HL-60 (cell line): ENCODE results near the gene GSTO1.

Experiments used
- DNase-seq, 2 experiments: peaks; one replicate each; pipeline ENCODE4 v3.0.0-alpha.2; 2010 to 2020; ENCODE audit warnings: low read depth in 1 of 2, low spot score in 1 of 2
- H3K27ac ChIP-seq: fragments of 250-450 bp; sonication (Bioruptor Pico); replicated peaks from 2 replicates; pipeline ENCODE4 v1.5.1; 2020; ENCODE audit warnings: mild to moderate bottlenecking, moderate library complexity
- H3K27me3 ChIP-seq: fragments of 250-450 bp; sonication (Bioruptor Pico); 2 replicates; pipeline ENCODE4 v1.5.1; 2021; ENCODE audit warnings: mild to moderate bottlenecking, moderate library complexity; ENCODE audit not compliant: insufficient read depth, poor library complexity, severe bottlenecking
- H3K4me3 ChIP-seq: replicated peaks from 2 replicates; pipeline ENCODE4 v1.5.1; 2011; ENCODE audit warnings: mild to moderate bottlenecking, control low read depth, low read length; ENCODE audit not compliant: insufficient read depth
- CTCF ChIP-seq: IDR thresholded peaks from one replicate; pipeline ENCODE4 v1.5.1; 2011; ENCODE audit warnings: low read length, control low read depth, inconsistent platforms; ENCODE audit not compliant: insufficient read depth
- GABPA ChIP-seq: IDR thresholded peaks from 2 replicates; pipeline ENCODE4 v1.6.1; 2012; ENCODE audit warnings: low read depth
- POLR2AphosphoS5 ChIP-seq: IDR thresholded peaks from 2 replicates; pipeline ENCODE4 v1.6.1; 2012; ENCODE audit warnings: low read depth
- SPI1 ChIP-seq: IDR thresholded peaks from 2 replicates; pipeline ENCODE4 v1.6.1; 2012; ENCODE audit warnings: low read depth, mild to moderate bottlenecking, borderline replicate concordance
- TF ChIP-seq, protein P1 (sequence below): IDR thresholded peaks from 2 replicates; pipeline ENCODE4 v1.6.1; 2012; ENCODE audit warnings: low read depth; ENCODE audit not compliant: insufficient replicate concordance

GSTO1 gene

GRCh38 chr10:104299031-104299904, 44.6 kb downstream of the GSTO1 start:
- Histone ChIP-seq H3K27me3 (no peaks in the 10 kb centered on the region), H3K4me3 (no peak overlapping the region), H3K27ac (no peak overlapping the region)
- TF ChIP-seq, protein P1, sequence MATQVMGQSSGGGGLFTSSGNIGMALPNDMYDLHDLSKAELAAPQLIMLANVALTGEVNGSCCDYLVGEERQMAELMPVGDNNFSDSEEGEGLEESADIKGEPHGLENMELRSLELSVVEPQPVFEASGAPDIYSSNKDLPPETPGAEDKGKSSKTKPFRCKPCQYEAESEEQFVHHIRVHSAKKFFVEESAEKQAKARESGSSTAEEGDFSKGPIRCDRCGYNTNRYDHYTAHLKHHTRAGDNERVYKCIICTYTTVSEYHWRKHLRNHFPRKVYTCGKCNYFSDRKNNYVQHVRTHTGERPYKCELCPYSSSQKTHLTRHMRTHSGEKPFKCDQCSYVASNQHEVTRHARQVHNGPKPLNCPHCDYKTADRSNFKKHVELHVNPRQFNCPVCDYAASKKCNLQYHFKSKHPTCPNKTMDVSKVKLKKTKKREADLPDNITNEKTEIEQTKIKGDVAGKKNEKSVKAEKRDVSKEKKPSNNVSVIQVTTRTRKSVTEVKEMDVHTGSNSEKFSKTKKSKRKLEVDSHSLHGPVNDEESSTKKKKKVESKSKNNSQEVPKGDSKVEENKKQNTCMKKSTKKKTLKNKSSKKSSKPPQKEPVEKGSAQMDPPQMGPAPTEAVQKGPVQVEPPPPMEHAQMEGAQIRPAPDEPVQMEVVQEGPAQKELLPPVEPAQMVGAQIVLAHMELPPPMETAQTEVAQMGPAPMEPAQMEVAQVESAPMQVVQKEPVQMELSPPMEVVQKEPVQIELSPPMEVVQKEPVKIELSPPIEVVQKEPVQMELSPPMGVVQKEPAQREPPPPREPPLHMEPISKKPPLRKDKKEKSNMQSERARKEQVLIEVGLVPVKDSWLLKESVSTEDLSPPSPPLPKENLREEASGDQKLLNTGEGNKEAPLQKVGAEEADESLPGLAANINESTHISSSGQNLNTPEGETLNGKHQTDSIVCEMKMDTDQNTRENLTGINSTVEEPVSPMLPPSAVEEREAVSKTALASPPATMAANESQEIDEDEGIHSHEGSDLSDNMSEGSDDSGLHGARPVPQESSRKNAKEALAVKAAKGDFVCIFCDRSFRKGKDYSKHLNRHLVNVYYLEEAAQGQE = no peak
- no peak for TF ChIP-seq GABPA
- no peak for TF ChIP-seq SPI1
- TF ChIP-seq POLR2AphosphoS5 = no peak
- no peak for TF ChIP-seq CTCF
- no peak for DNase-seq

DNA sequence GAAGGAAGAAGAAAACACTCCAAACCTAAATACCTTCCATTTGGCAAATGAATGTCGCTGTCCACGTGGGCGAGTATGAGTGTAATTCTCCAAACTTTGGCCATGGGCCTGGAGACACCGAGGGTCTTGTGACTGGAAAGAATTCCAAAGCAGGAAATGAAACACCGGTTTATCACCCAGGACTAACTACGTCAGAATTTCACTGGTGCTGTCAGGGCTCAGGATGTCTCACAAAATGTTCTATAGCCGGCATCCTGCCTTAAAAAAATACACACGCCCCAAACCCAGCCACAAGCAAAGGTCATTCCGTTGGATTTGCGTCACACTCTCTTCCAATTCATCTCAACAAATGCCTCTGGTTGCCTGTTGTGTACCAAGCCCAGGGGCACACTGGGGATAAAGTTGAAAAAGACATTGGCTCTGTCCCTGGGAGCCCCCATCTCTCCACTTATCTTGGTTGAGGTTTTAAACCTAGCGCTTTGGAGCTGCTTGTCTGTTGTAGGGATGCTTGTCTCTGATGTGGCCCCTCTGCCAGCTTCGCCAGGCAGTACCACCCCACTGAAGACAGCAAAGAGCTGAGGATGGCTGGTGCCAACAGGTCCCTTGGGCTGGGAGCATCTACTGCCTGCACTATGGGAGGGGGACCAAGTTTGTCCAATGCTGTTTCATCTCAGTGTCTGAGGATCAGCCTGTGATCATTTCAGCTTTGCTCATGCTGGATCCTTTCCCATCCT, 45.5 kb downstream of the GSTO1 start:
- TF ChIP-seq POLR2AphosphoS5 (no peak), SPI1 (no peak), GABPA (no peak), CTCF (no peak)
- TF ChIP-seq, protein P1 = no peak
- H3K27me3 ChIP-seq = no peaks in the 10 kb centered on the region
- H3K27ac ChIP-seq = no peak overlapping the region
- no peak overlapping the region for H3K4me3 ChIP-seq
- no peak for DNase-seq

- H3K27me3 ChIP-seq = no peaks in the 10 kb centered on the region
- H3K27ac ChIP-seq = no peak overlapping the region
- no peak overlapping the region for H3K4me3 ChIP-seq
Measured at GRCh38 chr10:104300736-104301292, 46.1 kb downstream of the GSTO1 start.

More at GRCh38 chr10:104300736-104301292, 46.1 kb downstream of the GSTO1 start:
- DNase-seq = no peak
- TF ChIP-seq CTCF (no peak), POLR2AphosphoS5 (no peak), GABPA (no peak), SPI1 (no peak)
- TF ChIP-seq, protein P1 = no peak
